Endothelial cell of umbilical vein (primary cell): ENCODE measurements around the gene CPZ. TPM values are rescaled to one million over a fixed set of nuclear protein-coding genes. Genes with fewer than 3 reads are reported as not detected.

Source experiments
- BruUV-seq: library from RNA; stranded (reverse); fragments of 400-500 nt; replicated peaks from 2 replicates; lab custom pipeline; 2021; lab: Mats Ljungman, UMichigan
- CTCF ChIA-PET: fragments of 300-600, 350-600 bp; sonication (Branson Sonifier 250); formaldehyde crosslinking; loops from one replicate; lab custom pipeline; 2021; ENCODE audit warnings: antibody characterized with exemption, inconsistent platforms; lab: Charles Lee
- POLR2A ChIA-PET: fragments of 300-600, 350-600 bp; sonication (Branson Sonifier 250); formaldehyde crosslinking; loops from one replicate; lab custom pipeline; 2021; ENCODE audit warnings: antibody characterized with exemption, inconsistent platforms; lab: Charles Lee
- DNase-seq: peaks from one replicate; pipeline ENCODE4 v3.0.0-alpha.2; 2011; ENCODE audit warnings: low read depth, low spot score
- FAIRE-seq: peaks from 2 replicates; lab custom pipeline; 2011; peaks lifted over from hg19 to GRCh38; lab: Jason Lieb, UNC
- H2AFZ ChIP-seq: 2 replicates; pipeline ENCODE4 v1.6.0; 2012; ENCODE audit warnings: low read depth, low read length, control low read depth, inconsistent platforms
- H3K27ac ChIP-seq: 2 replicates; pipeline ENCODE4 v1.5.1; 2011; ENCODE audit warnings: low read depth, mild to moderate bottlenecking, control low read depth, low read length, moderate library complexity; ENCODE audit not compliant: insufficient read depth
- H3K27me3 ChIP-seq, 2 experiments: 2 replicates each; pipeline versions ENCODE4 v1.6.0 to v1.6.1; 2011; ENCODE audit warnings: low read length in 2 of 2, mixed read lengths in 1 of 2; ENCODE audit not compliant: control insufficient read depth in 2 of 2, insufficient read depth in 2 of 2
- H3K36me3 ChIP-seq, 2 experiments: 2 replicates in 1 of 2; 3 replicates in 1 of 2; pipeline ENCODE4 v1.5.1; 2011; ENCODE audit warnings: low read length in 2 of 2, mild to moderate bottlenecking in 1 of 2, moderate library complexity in 1 of 2; ENCODE audit not compliant: control insufficient read depth in 2 of 2, insufficient read depth in 2 of 2; ENCODE audit errors: extremely low read depth in 1 of 2
- H3K4me1 ChIP-seq: 3 replicates; pipeline ENCODE4 v1.5.1; 2011; ENCODE audit warnings: mild to moderate bottlenecking, low read length; ENCODE audit not compliant: control insufficient read depth, insufficient read depth; ENCODE audit errors: extremely low read depth
- H3K4me2 ChIP-seq: 2 replicates; pipeline ENCODE4 v1.6.1; 2011; ENCODE audit warnings: low read length, control low read depth, mixed read lengths; ENCODE audit not compliant: insufficient read depth
- H3K4me3 ChIP-seq, 3 experiments: fragments of 200-600 bp in 1 of 3; sonication (generic), shearing (Covaris generic) in 1 of 3; replicated peaks in 1 of 3; 2 replicates each; pipeline ENCODE4 v1.5.1; 2011 to 2016; ENCODE audit warnings: control low read depth in 3 of 3, low read length in 3 of 3, mild to moderate bottlenecking in 2 of 3, inconsistent platforms in 1 of 3, low read depth in 1 of 3, moderate library complexity in 1 of 3; ENCODE audit not compliant: insufficient read depth in 1 of 3
- H3K79me2 ChIP-seq: 2 replicates; pipeline ENCODE4 v1.6.0; 2012; ENCODE audit warnings: low read length, inconsistent platforms; ENCODE audit not compliant: control insufficient read depth, insufficient read depth
- H3K9ac ChIP-seq: replicated peaks from 2 replicates; pipeline ENCODE3; 2011; ENCODE audit warnings: low read length, control low read depth; ENCODE audit not compliant: insufficient read depth; ENCODE audit errors: extremely low read depth
- H3K9me1 ChIP-seq: replicated peaks from 3 replicates; pipeline ENCODE4 v1.6.0; 2011; ENCODE audit warnings: mild to moderate bottlenecking, low read length; ENCODE audit not compliant: control insufficient read depth, insufficient read depth; ENCODE audit errors: extremely low read depth
- H3K9me3 ChIP-seq: replicated peaks from 2 replicates; pipeline ENCODE4 v1.5.1; 2012; ENCODE audit warnings: low read length, inconsistent platforms; ENCODE audit not compliant: control insufficient read depth, insufficient read depth
- H4K20me1 ChIP-seq: replicated peaks from 2 replicates; pipeline ENCODE3; 2011; ENCODE audit warnings: mild to moderate bottlenecking, low read length; ENCODE audit not compliant: control insufficient read depth, insufficient read depth; ENCODE audit errors: extremely low read depth
- EZH2 ChIP-seq: IDR thresholded peaks from 2 replicates; pipeline ENCODE4 v1.6.1; 2012; ENCODE audit warnings: borderline replicate concordance, low read depth, mild to moderate bottlenecking, moderate library complexity, low read length, inconsistent platforms; ENCODE audit not compliant: severe bottlenecking
- FOS ChIP-seq: IDR thresholded peaks from 2 replicates; pipeline ENCODE4 v1.6.1; 2011; ENCODE audit warnings: mild to moderate bottlenecking, low read length, moderate library complexity, borderline replicate concordance; ENCODE audit not compliant: insufficient read depth
- GATA2 ChIP-seq: IDR thresholded peaks from 2 replicates; pipeline ENCODE4 v1.7.0; 2011; ENCODE audit warnings: low read depth, mild to moderate bottlenecking, moderate library complexity, mixed read lengths, low read length; ENCODE audit not compliant: insufficient read length, insufficient read depth
- JUN ChIP-seq: IDR thresholded peaks from 2 replicates; pipeline ENCODE4 v1.6.1; 2011; ENCODE audit warnings: borderline replicate concordance, low read depth; ENCODE audit not compliant: insufficient read length, insufficient read depth
- MYC ChIP-seq: IDR thresholded peaks from one replicate; pipeline ENCODE4 v1.6.1; 2011; ENCODE audit warnings: mild to moderate bottlenecking, low read depth, low read length
- POLR2A ChIP-seq: IDR thresholded peaks from 2 replicates; pipeline ENCODE4 v1.6.1; 2012; ENCODE audit warnings: low read depth, mild to moderate bottlenecking, control low read depth, low read length
- POLR2AphosphoS5 ChIP-seq: IDR thresholded peaks from 2 replicates; pipeline ENCODE4 v1.6.1; 2012; ENCODE audit warnings: low read depth, mild to moderate bottlenecking, control low read depth, low read length, moderate library complexity; ENCODE audit not compliant: insufficient read depth
- dilution Hi-C: fragments of 300-500 bp; cut with MboI; formaldehyde crosslinking; loops from one replicate; pipeline ENCODE4 v1.15.0; 2019; ENCODE audit warnings: low sequenced_read_pairs; ENCODE audit not compliant: extremely low pct_ligation_motif_present
- intact Hi-C: fragments of 100-400 bp; cut with micrococcal nuclease; formaldehyde crosslinking; loops from one replicate; pipeline ENCODE4 v1.10.0; 2022
- polyA plus RNA-seq, 4 experiments: library from polyadenylated mRNA; depleted of rRNA in 3 of 4; stranded (reverse) in 3 of 4; unstranded in 1 of 4; fragments of >200 nt; gene quantifications; 2 replicates each; pipeline versions ENCODE4 v1.2.1 to v1.2.3, GENCODE V29; 2011 to 2012; ENCODE audit warnings: missing spikeins in 1 of 4
- total RNA-seq: library from RNA; stranded (reverse); gene quantifications from 2 replicates; pipeline ENCODE4 v1.2.3, GENCODE V29; 2021
- TF ChIP-seq, protein P1 (sequence below), 2 donors: IDR thresholded peaks; 1 replicate in 1 of 2; 2 replicates in 1 of 2; pipeline ENCODE4 v1.5.1; 2011; ENCODE audit warnings: low read length in 2 of 2, mild to moderate bottlenecking in 2 of 2, moderate library complexity in 2 of 2, control low read depth in 1 of 2, inconsistent platforms in 1 of 2, low read depth in 1 of 2; ENCODE audit not compliant: insufficient read depth in 1 of 2; ENCODE audit errors: extremely low read depth in 1 of 2
- TF ChIP-seq, protein P2 (sequence below): IDR thresholded peaks from 2 replicates; pipeline ENCODE4 v1.6.1; 2011; ENCODE audit not compliant: insufficient read depth, insufficient read length

CPZ gene
- total and polyA plus RNA-seq, 2 donors (not counting 3 experiments of a cell fraction or from before 2014, with no cell fraction given) = not detected

DNA sequence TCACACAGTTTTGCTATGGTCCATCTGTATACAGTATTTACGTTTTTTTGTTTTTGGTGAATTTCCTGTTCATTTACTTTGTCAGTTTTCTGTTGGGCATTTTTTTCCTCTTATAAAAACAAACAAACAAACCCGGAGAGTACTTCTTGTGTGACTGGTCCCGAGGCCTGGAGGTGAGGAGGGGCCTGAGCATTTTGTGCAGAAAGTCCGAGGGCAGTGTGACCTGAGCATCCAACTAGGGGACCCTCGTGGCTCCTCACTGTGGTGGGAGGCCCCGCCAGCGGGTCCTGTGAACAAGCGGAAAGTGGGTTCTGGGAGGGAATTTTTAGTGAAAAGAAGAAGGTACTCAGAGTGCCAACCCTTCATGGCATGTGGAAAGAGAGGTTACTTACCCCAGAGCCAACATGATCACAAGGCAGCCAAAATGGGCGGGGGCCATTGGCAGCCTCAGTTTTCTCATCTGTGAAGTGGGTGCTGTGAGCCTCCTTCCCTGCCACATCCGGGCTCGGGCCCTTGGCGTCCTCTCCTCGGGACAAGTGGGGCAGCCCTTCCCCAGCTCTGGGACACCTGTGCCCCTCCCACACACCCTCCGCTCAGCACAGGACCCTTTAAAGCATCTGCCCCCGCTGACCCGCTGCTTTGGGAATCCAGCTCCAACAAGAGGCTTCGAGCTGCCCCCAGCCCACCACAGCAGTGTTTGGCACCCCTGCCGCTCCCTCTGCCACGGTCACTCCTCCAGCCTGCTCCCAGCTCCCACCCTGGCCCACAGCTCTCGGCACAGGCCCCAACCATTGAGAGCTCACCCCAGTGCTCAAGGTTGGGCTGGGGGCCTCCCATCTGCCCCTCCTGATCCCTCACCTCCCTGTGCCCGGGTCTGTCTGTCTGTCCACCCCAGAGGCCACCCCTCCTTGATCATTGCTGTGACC, 35.2 kb upstream of the CPZ start:
- H3K36me3 ChIP-seq = no peaks in the 10 kb centered on the region
- no peak for DNase-seq
- ChIA-PET CTCF (no interaction called here), POLR2A (no interaction called here)
- no peaks in the 10 kb centered on the region for H3K27me3 ChIP-seq
- no peaks in the 10 kb centered on the region for H3K79me2 ChIP-seq
- H3K9me1 ChIP-seq = no peaks in the 10 kb centered on the region
- no peak for FAIRE-seq
- H3K4me3 ChIP-seq = no peak overlapping the region
- no peaks in the 10 kb centered on the region for H3K4me1 ChIP-seq
- no TSS peak for BruUV-seq
- no peak for TF ChIP-seq POLR2AphosphoS5
- TF ChIP-seq POLR2A = no peak
- TF ChIP-seq EZH2 = no peak
- TF ChIP-seq MYC = no peak
- no peak for TF ChIP-seq JUN
- TF ChIP-seq, protein P1, sequence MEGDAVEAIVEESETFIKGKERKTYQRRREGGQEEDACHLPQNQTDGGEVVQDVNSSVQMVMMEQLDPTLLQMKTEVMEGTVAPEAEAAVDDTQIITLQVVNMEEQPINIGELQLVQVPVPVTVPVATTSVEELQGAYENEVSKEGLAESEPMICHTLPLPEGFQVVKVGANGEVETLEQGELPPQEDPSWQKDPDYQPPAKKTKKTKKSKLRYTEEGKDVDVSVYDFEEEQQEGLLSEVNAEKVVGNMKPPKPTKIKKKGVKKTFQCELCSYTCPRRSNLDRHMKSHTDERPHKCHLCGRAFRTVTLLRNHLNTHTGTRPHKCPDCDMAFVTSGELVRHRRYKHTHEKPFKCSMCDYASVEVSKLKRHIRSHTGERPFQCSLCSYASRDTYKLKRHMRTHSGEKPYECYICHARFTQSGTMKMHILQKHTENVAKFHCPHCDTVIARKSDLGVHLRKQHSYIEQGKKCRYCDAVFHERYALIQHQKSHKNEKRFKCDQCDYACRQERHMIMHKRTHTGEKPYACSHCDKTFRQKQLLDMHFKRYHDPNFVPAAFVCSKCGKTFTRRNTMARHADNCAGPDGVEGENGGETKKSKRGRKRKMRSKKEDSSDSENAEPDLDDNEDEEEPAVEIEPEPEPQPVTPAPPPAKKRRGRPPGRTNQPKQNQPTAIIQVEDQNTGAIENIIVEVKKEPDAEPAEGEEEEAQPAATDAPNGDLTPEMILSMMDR (IDR thresholded peaks at IDR 0.05; ENCODE audit: extremely low read depth in 1 of 2, insufficient read depth in 1 of 2, low read depth in 1 of 2, low read length in 2 of 2) = no peak
- TF ChIP-seq FOS = no peak
- no peak for TF ChIP-seq GATA2
- TF ChIP-seq, protein P2, sequence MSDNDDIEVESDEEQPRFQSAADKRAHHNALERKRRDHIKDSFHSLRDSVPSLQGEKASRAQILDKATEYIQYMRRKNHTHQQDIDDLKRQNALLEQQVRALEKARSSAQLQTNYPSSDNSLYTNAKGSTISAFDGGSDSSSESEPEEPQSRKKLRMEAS = no peak
- H2AFZ ChIP-seq = no peak overlapping the region
- dilution Hi-C loops = no loop called here
- no peak overlapping the region for H3K27ac ChIP-seq
- no peak overlapping the region for H3K4me2 ChIP-seq
- no peak overlapping the region for H3K9ac ChIP-seq
- H3K9me3 ChIP-seq = no peaks in the 10 kb centered on the region
- intact Hi-C loops = no loop called here
- H4K20me1 ChIP-seq = no peaks in the 10 kb centered on the region
